ENCODE data around the gene MMP26.

The MMP26 gene

GRCh38 chr11:4704054-4704789 lies at the start of gene MMP26:
TSS of gene MMP26 (plus strand) at chr11:4704784.
- no peak for TF ChIP-seq ZNF138 (tag by site-specific recombination; IDR thresholded peaks at IDR 0.05; ENCODE audit: borderline replicate concordance)
- TF ChIP-seq HOXD13 (CRISPR knock-in tag; IDR thresholded peaks at IDR 0.05; ENCODE audit: borderline replicate concordance), result no peak
- TF ChIP-seq ZNF280D (tag by site-specific recombination; IDR thresholded peaks at IDR 0.05), result no peak
- TF ChIP-seq ZNF623 (tag by site-specific recombination; IDR thresholded peaks at IDR 0.05), result no peak
- TF ChIP-seq ZNF658 (tag by site-specific recombination; IDR thresholded peaks at IDR 0.05), result no peak
- Histone ChIP-seq H3K9me3 (ENCODE audit: control insufficient read depth, insufficient read depth, low read depth, low read length) (no peaks in the 10 kb centered on the region), H3K27ac (ENCODE audit: extremely low read depth, low read depth, low read length) (no peak within 1 kb of the TSS), H3K4me3 (ENCODE audit: low read depth, low read length) (no peak within 1 kb of the TSS), H3K4me1 (ENCODE audit: control insufficient read depth, insufficient read depth, low read length) (no peaks in the 10 kb centered on the region), H3K36me3 (ENCODE audit: control insufficient read depth in 2 of 2, insufficient read depth in 1 of 2, low read length in 2 of 2) (no peaks in the 10 kb centered on the region)
- CTCF ChIA-PET, result no interaction called here
- POLR2A ChIA-PET, result no interaction called here

GRCh38 chr11:4658629-4659445 lies 45.7 kb upstream of the MMP26 start:
- ChIA-PET POLR2A (no interaction called here), CTCF (interaction anchor here (1.3 kb wide), 1 partner anchor 22 kb away, joined by 4 read pairs; the partner anchor contains the start of gene OR51D1)
- H3K36me3 ChIP-seq (ENCODE audit: control insufficient read depth in 2 of 2, insufficient read depth in 1 of 2, low read length in 2 of 2), result no peaks in the 10 kb centered on the region
- TF ChIP-seq ZBTB17 (tag by site-specific recombination; IDR thresholded peaks at IDR 0.05), result no peak
- TF ChIP-seq GFI1B (tag by site-specific recombination; IDR thresholded peaks at IDR 0.05), result no peak
- no peak for TF ChIP-seq ZNF76 (tag by site-specific recombination; IDR thresholded peaks at IDR 0.05; ENCODE audit: borderline replicate concordance, low read depth)
- no peak for TF ChIP-seq ELK4 (IDR thresholded peaks at IDR 0.05; ENCODE audit: borderline replicate concordance, low read depth, low read length)
- TF ChIP-seq HOXC10 (CRISPR knock-in tag; IDR thresholded peaks at IDR 0.05), result no peak
- TF ChIP-seq ZNF23 (tag by site-specific recombination; IDR thresholded peaks at IDR 0.05; ENCODE audit: borderline replicate concordance), result no peak
- TF ChIP-seq ZNF362 (tag by site-specific recombination; IDR thresholded peaks at IDR 0.05), result no peak
- no peak for TF ChIP-seq ZNF391 (tag by site-specific recombination; IDR thresholded peaks at IDR 0.05; ENCODE audit: borderline replicate concordance, low read depth)
- TF ChIP-seq ZSCAN23 (tag by site-specific recombination; IDR thresholded peaks at IDR 0.05), result no peak
- TF ChIP-seq MEIS1 (CRISPR knock-in tag; IDR thresholded peaks at IDR 0.05; ENCODE audit: borderline replicate concordance), result no peak
- no peak for TF ChIP-seq ZBTB7A (tag by site-specific recombination; IDR thresholded peaks at IDR 0.05; ENCODE audit: low read depth)
- no peak for TF ChIP-seq GLI4 (tag by site-specific recombination; IDR thresholded peaks at IDR 0.05)
- TF ChIP-seq ZNF837 (tag by site-specific recombination; IDR thresholded peaks at IDR 0.05), result no peak
- no peak overlapping the region for H3K4me3 ChIP-seq (ENCODE audit: low read depth, low read length)
- H3K9me3 ChIP-seq (ENCODE audit: control insufficient read depth, insufficient read depth, low read depth, low read length), result no peaks in the 10 kb centered on the region
- no peaks in the 10 kb centered on the region for H3K4me1 ChIP-seq (ENCODE audit: control insufficient read depth, insufficient read depth, low read length)
- H3K27ac ChIP-seq (ENCODE audit: extremely low read depth, low read depth, low read length), result no peak overlapping the region

Measured in HEK293 (cell line).